T-helper 1 cell treated with Interleukin-12 subunit alpha and Interleukin-12 subunit beta and Interleukin-4 antibody, amounts not matched to agents 30 ng/mL and 1 ng/mL, for 36 hours (primary cell): ENCODE data around the gene TNC. TPM values are rescaled to one million over a fixed set of nuclear protein-coding genes. Genes with fewer than 3 reads are reported as not detected.

Experiments
- intact Hi-C: fragments of 100-400 bp; cut with micrococcal nuclease; formaldehyde crosslinking; loops from one replicate; pipeline ENCODE4 v1.15.1; 2024
- total RNA-seq: library from RNA; stranded (reverse); gene quantifications from 2 replicates; pipeline ENCODE4 v1.2.3, GENCODE V29; 2022

TNC gene
- total RNA-seq, 1 donor from 2014 or later, result 0.05 TPM

DNA sequence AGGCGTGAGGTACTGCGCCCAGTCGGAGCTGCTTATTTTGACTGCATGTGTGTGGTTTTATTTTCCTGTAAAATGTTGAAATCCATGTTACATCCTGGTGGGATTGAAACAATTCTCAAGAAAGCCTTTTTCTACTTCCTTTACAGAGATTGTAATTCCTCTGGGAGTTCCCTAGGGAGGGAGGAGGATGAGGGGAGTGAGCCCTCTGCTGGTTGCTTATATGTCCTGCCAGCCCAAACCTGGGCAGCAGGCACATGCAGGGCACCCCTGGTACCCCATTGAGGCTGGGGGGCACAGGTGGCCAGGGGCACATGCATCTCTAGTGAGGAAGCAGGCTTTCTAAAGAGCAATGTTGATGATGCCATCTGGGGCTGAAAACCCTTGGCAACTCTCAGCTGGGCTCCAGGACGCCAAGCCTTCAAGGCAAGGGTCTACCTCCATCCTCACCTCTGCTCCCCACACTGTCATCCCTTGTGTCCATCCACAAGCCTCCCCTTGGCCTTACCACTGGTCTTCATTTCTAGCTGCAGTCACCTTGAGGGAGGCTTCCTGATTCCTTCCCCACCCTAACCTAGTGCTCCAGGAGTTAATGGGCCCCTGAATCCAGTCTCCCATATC lies 102.8 kb downstream of the TNC start:
- intact Hi-C loops, result loop anchor here (2.0 to 10.0 kb wide), 2 partner anchors 422 to 530 kb away; no protein-coding TSS in a partner anchor

GRCh38 chr9:115014438-115014837 lies 103.5 kb downstream of the TNC start:
- intact Hi-C loops, result loop anchor here (1.0 to 10.0 kb wide), 14 partner anchors 25 to 1647 kb away; partner anchors contain the start of genes TNFSF15 and TNFSF8

GRCh38 chr9:115013998-115014397 lies 104.0 kb downstream of the TNC start:
- intact Hi-C loops, result loop anchor here (1.0 to 10.0 kb wide), 15 partner anchors 25 to 1647 kb away; partner anchors contain the start of genes TNFSF15 and TNFSF8

DNA sequence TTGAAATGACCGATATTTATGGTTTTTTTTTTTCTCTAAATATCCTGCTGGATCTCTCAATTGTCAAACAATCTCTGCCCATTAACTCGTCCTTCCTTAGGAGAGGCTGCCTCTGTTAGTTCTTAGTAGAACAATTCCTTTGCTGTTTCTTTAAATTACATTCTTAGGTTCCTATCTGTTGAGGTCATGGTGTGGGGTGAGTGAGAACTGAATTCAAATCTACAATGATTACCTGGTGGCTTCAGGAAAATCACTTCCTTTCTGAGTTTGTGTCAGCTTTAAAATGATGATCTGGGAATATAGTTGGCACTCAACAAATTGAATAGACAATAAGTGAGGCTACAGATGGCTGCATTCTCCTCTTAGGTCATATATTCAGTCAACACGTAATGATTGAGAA lies 105.5 kb downstream of the TNC start:
- intact Hi-C loops, result loop anchor here (2.0 to 10.0 kb wide), 2 partner anchors 54 to 528 kb away; no protein-coding TSS in a partner anchor

DNA sequence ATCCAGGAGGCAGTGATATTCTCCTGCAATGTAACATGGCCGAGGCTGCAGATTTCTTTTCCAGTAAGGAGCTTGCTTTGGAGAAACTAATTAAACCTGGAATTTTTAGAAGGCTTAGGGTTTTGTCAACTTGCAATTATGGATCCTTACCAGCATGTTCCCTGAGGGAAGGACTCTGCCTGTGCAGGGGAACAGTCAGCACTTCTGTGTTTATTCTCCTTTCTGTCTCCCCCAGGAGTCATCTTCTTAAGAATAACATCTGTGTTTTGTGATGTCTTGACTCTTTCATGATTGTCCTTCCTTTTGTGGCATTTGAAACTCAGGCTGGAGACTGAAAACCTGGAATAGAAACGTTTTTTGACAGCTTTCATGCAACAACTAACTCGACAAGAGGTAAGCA lies 107.1 kb downstream of the TNC start:
- intact Hi-C loops, result loop anchor here (10.0 kb wide), 1 partner anchor 526 kb away; no protein-coding TSS in a partner anchor

- intact Hi-C loops, result no loop called here
These were observed 109.3 kb downstream of the TNC start for GRCh38 chr9:115008536-115009270.

GRCh38 chr9:115006660-115007059 lies 111.3 kb downstream of the TNC start:
- intact Hi-C loops, result loop anchor here (1.0 kb wide), 1 partner anchor 17 kb away; no protein-coding TSS in a partner anchor

- intact Hi-C loops, result no loop called here
These were observed 112.6 kb downstream of the TNC start for GRCh38 chr9:115005322-115005721.

DNA sequence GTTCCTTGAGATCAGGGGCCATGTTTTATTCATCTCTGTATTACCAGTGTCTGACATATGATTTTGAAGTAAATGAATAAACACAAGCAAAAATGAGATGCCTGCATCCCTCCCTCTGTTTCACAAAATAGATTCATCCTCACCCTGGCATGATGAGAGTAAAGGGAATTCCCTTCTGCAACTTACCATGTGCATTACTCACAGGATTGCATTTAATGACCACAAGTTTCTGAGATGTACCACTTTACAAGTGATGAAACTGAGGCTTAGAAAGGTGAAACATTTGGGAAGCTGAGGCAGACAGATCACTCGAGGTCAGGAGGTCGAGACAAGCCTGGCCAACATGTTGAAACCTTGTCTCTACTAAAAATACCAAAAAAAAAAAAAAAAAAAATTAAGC lies 113.4 kb downstream of the TNC start:
- intact Hi-C loops, result no loop called here

- intact Hi-C loops, result no loop called here
These were observed 115.4 kb downstream of the TNC start for GRCh38 chr9:115002371-115003120.

DNA sequence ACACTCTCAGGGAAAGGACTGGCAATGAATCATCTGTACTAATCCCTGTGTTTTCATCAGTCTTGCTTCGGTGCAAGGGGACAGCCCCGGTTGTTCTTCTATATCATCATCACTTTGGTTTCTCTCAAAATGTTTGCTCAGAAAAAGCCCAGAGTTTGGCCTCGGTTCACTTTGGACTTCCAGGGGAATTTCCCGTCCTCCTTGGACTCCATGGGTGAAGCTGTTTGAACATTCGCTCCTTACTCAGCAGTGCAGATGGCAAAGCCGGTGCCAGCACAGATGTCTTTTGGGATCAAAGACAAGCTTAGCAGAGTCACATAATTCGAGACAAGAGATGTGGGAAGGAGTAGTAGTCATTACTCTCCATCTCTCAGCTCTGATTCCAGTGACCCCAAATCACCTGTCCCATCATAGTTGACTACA lies 117.7 kb downstream of the TNC start:
- intact Hi-C loops, result no loop called here

GRCh38 chr9:114998326-114998725 lies 119.6 kb downstream of the TNC start:
- intact Hi-C loops, result no loop called here

GRCh38 chr9:114995681-114996221 lies 122.2 kb downstream of the TNC start:
- intact Hi-C loops, result no loop called here

GRCh38 chr9:114994768-114995167 lies 123.2 kb downstream of the TNC start:
- intact Hi-C loops, result no loop called here

DNA sequence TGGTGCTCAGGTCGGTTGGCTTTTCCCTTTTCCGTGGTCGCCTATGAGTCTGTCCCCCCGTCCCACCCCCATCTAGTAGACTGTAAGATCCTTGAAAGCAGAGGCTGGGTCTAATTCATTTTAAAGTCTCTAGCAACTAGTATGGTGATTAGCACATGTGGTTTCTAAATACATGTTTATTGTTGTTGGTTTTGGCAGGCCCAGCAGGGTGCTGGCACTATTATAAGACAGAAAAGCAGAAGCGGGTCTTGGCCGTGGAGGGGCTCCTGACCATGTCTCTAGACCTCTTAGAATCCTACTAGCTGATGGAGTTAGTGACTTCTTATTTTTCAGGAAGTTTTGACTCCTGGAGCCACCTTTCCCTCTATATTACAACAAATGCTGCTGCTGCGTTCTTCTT lies 126.1 kb downstream of the TNC start:
- intact Hi-C loops, result no loop called here

- intact Hi-C loops, result loop anchor here (1.0 kb wide), 2 partner anchors 33 to 272 kb away; no protein-coding TSS in a partner anchor
These were observed 127.1 kb downstream of the TNC start for GRCh38 chr9:114990901-114991300.

DNA sequence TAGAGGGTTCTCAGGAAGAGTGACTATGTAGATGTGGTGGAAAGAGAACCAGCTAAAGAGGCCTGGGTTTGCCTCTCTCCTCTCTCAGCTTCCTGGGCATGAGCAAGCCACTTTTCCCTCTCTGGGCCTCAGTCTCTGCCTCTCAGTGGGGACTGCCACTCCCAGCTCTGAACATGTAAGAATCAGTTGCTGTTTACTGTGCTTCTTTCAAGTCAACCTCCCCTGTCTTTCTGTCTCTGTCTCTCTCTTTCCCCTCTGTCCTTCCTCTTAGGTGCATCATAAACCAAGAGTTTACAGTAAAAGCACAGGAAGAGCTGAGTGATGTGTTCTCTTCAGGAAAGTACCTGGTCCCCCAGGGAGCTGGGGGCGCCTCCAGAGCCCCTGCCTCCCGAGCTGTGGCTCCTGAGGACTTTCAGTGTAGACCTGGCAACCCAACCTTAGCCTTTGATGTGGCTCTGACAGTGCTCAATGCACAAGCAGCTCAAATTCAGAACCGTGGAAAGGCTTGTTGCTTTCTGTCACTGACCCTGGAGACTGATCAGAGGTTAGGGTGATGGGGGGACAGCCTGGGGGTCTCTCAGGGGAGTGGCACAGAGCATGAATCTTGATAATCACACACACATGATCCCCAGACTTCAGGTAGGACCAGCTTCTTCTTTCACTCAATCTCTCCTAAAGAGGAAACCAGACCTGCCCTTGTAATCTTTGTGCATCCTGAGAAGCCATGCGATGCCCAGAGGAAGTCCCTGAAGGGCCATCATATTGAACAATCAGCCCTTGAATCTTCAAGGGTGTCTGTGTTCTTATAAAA lies 128.2 kb downstream of the TNC start:
- intact Hi-C loops, result loop anchor here (1.0 to 2.0 kb wide), 12 partner anchors 16 to 591 kb away; partner anchors contain the start of gene TNFSF8

DNA sequence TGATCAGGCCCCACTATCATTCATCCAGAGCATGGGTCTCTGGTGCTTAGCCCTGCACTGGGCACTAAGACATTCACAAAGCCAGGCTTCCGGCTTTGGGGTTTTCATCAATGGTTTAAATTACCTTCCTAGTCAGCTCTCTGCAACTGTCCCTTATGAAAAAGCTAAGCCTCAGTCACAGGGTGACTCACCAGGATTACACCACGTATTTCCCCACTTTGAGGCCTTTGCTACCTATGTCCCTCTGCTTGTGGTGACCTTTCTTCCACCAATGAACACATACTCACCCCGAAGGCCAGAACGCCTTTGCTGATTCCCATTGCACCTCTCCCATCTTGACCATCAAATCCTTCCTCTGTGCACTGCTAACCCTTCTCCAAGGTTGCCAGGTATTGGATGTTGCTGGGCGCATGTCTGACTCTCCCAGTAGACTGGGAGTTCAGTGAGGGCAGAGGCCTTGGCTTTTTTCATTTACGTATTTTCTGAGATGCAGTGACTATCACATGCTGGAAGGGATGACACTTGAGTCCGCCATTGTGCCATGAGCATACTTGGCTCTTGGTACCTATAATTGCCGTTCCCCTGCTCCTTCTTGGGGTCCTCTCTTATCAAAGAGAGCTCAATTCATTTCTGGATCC lies 128.9 kb downstream of the TNC start:
- intact Hi-C loops, result loop anchor here (1.0 to 2.0 kb wide), 10 partner anchors 17 to 590 kb away; partner anchors contain the start of gene TNFSF8

DNA sequence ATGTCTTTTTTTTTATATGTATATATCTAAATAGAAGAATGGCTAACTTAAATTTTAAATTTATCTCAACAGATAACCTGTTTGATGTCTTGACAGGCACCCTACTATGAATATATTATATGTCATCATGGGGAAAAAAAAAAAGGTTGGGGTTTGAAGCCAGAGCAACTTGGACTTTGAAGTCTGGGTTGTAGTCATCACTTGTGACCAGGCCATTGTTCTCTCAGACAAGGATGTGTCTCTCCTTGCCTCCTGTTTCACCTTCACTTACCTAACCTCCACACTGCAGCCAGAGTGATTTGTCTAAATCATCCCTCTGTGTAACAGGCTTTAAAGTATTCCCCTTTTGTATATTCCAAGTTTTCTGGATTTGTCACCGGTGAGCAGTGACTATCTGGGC lies 130.8 kb downstream of the TNC start:
- intact Hi-C loops, result no loop called here

GRCh38 chr9:114985959-114986501 lies 131.9 kb downstream of the TNC start:
- intact Hi-C loops, result no loop called here
